HUDEP-2 (cell line): ENCODE data around the gene CES3.

Source experiments
- DNase-seq, 76 experiments: peaks; one replicate each; lab custom pipeline; 2025; ENCODE audit not compliant: unreplicated experiment in 76 of 76; lab: John Stamatoyannopoulos, UW

CES3 gene, protein sequence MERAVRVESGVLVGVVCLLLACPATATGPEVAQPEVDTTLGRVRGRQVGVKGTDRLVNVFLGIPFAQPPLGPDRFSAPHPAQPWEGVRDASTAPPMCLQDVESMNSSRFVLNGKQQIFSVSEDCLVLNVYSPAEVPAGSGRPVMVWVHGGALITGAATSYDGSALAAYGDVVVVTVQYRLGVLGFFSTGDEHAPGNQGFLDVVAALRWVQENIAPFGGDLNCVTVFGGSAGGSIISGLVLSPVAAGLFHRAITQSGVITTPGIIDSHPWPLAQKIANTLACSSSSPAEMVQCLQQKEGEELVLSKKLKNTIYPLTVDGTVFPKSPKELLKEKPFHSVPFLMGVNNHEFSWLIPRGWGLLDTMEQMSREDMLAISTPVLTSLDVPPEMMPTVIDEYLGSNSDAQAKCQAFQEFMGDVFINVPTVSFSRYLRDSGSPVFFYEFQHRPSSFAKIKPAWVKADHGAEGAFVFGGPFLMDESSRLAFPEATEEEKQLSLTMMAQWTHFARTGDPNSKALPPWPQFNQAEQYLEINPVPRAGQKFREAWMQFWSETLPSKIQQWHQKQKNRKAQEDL

DNA sequence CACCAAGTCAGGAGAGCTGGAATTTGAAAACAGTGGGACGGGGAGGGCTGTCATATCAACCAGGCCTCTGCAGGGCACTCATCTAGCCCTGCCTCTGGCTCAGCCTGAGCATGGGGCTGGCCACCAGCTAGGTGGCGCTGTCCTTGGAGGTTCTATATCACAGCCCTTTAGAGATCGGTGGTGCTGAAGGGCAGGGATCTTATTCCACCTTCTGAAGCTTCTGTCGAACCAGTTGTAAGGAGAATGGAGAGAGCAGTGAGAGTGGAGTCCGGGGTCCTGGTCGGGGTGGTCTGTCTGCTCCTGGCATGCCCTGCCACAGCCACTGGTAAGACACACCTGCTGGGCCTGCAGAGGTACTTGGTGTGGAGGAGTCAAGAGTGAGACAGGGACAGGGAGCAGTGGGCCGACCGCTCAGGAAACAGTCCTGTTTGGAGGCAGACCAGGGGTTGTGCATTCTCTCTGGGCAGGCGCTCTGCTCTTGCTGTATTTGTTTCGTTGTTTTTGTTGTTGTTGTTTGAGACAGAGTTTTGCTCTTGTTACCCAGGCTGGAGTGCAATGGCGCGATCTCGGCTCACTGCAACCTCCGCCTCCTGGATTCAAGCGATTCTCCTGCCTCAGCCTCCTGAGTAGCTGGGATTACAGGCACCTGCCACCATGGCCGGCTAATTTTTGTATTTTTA is at the start of gene CES3:
CES3 (plus strand) TSS at position 202 of the 680 bp plus-strand sequence; CDS start at position 244, 42 bp downstream.
- DNase-seq, result peak in 70 of 76 experiments; percentile 25 to 85 (median 61)

DNA sequence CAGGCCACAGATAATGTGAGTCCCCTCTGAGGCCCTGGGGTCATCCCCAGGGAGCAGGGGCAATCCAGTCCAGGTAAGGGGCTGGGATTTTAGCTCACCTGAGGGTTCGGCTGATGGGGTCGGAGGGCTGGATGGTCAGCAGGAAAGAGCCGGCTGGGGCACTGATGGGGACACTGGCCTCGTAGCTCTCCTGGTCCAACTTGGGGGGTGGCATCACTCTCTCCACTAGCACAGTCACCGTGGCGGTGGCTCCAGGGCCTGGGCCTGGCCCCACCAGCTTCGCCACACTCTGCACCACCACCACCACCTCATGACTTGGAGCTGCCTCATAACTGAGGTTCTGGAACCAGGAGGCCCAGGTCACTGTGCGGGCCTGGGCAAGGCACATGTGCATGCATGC is 49.3 kb upstream of the CES3 start:
- no peak for DNase-seq

DNA sequence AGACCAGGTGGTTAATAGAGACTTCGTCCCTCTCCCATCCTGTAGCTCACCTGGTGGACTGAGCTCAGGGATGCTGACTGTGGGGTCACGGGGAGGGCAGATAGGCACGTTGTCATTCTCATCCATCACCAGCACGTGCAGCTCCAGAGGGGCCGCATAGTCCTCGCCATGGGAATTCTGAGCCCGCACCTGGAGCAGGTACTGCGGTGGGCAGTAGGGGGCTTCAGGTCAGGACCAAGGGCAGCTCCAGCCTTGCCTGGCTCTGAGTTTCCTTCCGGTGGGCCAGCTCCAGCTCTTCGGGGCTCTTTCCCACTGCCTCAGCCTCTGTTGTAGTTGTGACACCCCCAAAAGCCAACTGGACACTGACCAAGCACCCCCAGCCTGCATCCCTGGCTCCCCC is 48.0 kb upstream of the CES3 start:
- no peak for DNase-seq

DNA sequence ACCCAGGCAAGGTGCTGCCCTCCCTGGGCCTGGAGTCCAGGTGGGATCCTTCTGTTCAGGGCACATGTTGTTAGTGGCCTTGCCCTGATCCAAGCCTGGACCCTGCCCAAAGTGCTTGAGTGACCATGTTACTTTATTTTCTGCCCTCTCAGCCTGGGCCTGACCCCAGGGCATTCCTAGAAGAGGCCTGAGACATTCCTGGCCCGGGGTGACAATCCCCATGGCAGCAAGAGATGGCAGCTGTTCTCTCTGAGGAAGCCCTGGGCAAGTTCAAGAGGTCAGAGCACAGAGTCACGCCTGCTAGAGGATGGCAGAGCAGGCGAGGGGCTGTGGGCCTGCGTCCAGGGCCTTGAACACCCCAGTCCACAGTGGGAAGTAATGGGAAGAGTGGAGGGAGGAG is 47.4 kb upstream of the CES3 start:
- DNase-seq, result no peak

DNA sequence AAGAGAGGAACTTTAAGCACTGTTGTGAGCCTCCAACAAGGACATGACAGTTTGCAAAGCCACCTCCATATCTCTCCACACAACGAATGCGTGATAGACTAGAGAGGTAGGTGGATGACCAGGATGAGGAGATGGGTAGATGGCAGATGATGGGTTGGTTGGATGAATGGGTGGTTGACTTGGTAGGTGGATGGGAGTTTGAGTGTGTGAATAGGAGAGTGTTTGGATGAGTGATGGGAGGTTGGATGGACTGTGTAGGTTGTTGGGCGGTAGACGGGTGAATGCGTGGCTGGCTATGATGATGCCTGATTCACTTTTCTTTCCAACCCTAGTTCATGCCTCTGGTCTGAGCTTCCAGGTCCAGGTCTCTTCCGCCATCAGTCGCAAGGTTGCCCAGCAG is 46.5 kb upstream of the CES3 start:
- DNase-seq, result no peak

DNA sequence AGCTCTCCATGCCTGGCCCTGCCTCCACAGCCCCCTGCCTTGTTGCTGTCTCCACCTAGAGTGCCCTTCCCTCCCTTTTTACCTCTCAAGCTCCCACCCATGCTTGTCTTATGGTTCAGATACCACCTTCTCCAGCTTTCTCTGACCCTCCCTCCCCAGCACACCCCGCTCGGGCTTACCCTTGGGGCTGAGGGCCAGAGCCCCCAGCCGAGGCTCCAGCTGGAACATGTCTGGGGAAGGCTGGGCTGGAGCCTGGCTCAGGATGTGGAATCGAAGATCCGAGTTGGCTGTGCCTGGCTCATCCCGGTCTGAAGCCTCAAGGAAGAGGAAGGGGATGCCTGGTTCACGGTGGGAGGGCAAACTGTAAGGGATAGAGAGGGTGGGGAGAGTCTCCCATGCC is 46.0 kb upstream of the CES3 start:
- DNase-seq, result no peak

DNA sequence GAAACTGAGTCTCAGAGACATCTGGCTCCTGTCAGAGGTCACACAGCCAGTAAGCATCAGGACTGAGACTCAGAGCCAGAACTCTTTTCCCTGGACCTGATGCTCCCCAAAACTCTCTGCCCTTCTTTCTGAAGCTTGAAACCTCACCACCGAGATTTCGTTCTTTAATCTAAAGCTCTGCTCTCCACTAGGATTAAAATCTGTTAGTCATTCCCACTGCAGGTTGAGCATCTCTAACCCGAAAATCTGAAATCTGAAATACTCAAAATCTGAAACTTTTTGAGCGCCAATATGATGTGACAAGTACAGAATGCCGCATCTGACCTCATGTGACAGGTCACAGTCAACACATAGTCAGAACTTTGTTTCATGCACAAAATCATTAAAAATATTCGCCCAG is 44.5 kb upstream of the CES3 start:
- DNase-seq, result no peak

DNA sequence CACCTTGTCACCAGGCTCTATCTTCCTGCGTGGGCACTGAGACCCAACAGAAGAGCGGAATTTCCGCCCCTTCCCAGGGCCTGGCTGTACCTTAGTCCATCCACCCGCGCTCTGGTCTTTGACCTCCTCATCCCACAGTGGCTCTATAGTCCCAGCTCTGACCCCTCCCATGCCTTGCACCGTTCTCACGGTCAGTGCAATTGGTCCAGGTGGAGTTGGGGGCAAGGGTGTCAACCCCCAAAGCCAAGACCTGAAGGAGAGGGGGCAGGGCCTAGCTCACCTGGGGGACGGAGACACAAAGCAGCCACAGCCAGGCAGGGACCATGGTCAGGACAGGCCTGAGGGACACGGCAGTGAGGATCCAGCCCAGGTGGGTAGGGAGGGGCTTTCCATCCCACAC is 43.3 kb upstream of the CES3 start:
- no peak for DNase-seq

DNA sequence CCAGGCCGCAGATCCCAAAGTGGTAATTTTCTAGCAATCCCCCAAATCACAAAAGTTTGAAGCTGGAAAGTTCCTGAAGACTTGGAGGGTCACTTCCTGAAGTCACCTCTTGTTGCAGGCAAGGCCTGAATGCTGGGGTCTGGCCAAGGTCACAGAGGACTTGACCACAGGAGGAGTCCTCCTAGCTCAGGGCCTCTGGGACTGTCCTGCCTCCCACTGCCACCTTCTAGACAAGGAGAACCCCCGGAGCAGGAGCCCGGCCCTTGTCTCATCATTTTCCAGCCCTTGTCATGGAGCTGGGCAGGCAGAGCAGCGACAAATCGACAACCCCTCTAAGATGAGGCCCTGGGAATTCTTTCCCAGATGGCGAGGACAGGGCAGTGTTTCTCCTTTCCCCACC is 42.7 kb upstream of the CES3 start:
- DNase-seq, result no peak

DNA sequence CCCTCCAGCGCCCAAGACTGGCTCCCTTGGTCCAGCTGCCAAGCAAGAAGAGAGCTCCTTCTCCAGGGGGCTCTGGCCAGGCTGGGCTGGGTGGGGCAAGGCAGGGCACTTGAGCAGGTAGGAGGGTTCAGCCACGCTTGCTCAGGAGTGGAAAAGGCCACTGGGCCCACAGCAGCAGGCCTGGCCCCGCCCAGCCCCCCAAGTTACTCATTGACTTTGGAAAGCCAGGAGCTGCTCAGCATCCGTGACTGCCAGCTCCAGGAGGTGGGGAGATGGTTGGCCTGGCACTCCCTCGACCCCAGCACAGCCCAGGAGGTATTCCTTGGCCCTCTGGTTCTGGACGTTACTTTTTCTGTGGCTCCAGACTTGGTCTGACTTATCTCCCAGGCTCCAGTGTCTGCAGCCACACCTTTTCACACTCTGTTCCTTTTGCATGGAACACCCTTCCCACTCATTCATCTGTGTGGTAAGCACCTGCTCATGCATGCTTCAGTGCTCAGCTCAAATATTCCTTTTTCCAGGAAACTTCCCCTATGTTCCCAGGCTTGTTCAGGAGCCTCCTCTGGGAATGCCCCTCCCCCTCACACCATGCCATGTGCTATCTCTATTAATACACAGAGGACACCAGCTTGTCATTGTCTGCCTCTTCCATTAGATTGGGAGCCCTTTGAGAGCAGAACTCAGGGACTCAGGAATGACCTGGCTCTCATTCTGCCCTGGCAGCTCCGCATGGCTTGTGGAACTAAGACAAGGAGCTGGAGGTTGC is 42.1 kb upstream of the CES3 start, which contains the start of gene CDH16:
CDH16 (minus strand) TSS at position 83 of the 766 bp plus-strand sequence. CDS start 820 bp downstream, outside the sequence.
- DNase-seq, result no peak

DNA sequence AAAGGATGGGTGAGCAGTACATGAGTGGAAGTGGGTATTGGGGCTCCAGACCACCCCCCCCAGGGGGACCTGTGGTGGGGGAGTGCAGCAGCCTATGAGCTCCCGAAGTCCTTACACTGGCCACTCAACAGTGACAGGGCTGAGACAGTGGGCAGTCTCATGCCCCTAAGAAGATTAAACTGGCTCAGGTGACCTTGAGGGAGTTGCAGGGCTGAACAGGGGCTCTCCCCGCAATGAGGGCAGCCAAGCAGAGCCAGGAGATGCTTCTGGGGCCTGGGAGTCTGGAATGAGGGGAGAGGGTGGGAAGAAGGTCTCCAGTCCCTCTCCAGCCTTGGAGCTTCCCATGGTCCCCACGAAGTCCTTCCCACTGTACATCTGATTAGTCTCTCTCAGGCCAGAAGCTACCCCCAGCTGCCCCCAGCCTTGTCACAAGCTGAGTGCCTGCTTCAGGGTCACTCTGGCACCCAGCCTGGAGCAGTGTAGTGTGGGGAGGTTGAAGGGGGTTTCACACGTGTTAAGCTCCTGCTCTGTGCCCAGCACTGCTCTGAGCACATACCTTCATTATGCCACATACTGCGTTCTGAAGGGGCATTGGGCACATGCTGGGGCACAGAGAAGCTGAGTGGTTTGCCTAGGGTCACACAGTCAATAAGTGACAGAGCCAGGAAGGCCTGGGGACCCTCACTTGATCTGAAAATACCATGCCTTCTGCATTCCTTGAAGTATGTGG is 41.3 kb upstream of the CES3 start:
- no peak for DNase-seq

DNA sequence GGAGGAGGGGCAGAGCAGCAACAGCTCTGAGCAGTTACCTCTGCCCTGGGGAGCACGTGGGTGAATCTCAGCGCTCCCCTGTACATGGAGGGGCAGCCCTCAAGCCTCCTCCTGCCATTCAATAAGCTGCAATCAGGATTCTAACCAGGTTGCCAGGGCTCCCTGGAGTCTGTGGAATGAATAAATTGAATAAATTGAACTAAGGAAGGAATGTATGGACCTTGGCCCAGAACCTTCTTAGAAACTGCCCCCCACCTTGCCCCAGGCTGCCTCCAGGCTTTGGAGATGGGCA is 40.8 kb upstream of the CES3 start:
- no peak for DNase-seq

DNA sequence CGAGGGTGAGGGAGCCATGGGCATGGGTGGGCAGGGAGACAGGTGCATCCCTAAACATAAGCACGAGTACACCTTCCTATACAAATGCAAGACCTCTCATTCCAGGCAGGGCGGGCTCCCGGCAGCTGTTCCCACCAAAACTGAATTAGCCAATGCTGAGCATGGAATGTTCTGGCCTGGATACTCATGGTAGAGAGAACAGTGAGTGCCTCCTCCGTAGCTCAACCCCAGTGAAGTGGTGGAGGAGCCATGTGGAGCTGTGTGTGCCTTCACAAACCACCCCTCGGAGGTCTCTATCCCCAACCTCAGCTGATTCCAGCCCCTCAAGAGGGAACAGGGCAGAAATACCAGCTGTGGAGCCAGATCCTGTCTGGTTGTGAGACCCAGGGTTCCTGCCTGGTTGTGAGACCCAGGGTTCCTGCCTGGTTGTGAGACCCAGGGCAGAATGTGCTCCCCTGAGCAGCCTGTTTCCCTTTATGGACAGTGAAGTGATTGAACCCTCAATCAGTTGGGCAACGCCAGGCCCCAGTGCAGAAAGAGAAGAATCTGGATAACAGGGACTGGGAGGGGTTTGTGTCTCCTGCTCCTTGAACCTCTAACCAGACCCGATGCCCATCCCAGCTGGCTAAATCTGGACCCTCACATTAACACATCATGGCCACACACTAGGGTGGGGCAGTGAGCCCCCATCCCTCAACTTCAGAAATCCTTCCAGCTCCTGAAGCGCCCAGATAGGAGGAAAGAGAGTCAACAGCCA is 40.0 kb upstream of the CES3 start:
- no peak for DNase-seq

DNA sequence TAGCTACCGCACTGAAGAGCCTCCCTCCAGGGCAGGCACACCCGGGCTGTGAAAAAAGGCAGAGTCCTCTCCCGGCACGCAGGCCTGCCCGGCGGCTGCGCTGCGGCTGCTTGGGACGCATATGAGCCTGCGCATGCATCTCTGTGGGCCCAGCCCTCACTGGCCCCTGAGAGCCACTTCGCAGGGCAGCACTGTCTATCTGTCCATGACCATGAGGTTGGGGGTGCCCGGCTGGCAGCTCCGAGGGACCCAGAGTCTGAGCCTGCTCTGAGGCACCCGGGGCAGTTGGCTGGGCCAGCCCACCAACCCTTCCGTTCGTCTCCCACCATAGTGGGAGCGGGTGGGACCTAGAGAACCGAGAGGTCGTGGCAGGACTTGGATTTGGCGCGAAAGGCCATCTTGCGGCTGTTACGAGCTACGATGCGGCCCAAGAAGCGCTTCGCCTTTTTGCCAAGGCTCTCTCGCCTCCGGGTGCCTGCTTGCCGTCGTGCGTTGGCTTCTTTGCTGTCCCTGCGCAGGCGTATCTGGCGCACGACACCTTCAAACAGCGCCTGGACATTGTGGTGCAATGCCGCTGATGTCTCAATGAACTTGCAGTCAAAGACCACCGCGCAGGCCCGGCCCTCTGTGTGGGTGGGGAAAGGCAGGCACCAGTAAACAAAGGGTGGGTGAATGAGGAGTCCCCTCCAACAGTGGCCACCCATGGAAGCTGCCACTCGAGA is 39.2 kb upstream of the CES3 start:
- DNase-seq, result no peak

DNA sequence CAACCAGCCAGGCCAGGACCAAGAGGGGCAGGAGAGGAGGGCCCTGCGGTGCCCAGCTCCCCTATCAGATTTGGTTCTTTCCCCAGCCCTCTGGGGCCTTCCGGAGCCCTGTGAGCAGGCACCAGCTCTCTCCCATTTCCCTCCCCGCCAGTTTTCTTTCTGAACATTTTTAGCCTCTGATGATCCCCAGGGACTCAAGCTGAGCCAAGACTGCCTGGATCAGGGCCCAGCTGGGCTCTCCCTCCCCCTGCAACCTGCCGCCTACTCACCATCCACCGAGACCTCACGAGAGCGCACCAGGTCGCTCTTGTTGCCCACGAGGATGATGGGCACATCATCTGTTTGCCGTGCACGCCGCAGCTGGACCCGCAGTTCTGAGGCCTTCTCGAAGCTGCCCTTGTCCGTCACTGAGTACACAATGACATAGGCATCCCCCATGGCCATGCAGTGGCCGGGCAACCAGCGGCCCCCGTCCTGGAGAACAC is 37.8 kb upstream of the CES3 start:
- no peak for DNase-seq

DNA sequence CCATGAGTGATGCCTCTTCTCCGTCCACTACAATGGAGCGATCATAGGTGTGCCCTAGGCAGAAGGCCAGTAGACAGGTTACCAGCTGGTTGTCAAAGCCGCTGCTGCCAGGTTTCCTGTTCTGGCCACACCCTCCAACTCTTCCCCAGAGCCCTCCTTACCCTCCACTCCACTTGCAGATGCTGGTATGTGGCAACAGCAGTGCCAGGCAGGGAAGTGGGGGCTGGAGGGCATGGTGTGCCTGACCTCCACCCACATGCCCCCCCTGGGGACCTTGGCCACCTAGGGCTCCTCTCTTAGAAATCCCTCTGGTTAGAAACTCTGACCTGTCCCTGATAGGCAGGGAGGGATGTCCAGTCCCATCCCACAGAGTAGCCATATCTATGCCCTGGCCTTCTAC is 37.2 kb upstream of the CES3 start:
- DNase-seq, result no peak

DNA sequence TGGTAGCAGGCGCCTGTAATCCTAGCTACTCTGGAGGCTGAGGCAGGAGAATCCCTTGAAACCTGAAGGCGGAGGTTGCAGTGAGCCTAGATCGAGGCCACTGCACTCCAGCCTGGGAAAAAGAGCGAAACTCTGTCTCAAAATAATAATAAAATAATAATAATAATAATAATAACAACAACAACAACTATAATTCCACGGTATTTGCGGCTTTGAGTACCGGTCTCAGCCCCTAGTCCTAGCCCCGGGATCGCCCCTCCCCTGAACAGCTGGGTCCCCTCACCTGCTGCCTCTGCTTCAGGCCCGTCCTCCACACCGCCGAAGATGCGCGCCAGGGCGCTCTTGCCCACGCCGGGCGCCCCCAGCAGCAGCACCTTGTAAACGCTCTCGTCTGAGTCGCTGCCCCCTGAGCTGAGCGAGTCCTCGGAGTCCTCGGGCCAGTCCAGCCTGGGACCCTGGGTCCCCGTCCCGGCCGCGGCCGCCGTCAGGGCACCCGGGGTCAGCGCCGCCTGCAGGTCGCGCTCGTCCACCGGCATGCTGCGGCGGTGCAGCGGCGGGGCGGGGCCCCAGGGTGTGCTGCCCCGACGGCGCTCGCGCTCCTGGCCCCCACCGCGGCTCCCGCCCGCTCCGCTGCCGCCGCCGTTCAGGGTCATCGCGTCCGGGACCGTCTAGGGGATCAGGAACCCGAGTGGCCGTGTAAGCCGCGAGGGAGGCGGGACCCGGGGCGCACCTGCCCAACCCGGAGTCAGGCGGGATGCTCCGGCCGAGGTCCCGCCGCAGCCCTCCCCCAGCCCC is 36.3 kb upstream of the CES3 start:
- DNase-seq, result peak in 20 of 76 experiments; percentile 4 to 40 (median 24)

DNA sequence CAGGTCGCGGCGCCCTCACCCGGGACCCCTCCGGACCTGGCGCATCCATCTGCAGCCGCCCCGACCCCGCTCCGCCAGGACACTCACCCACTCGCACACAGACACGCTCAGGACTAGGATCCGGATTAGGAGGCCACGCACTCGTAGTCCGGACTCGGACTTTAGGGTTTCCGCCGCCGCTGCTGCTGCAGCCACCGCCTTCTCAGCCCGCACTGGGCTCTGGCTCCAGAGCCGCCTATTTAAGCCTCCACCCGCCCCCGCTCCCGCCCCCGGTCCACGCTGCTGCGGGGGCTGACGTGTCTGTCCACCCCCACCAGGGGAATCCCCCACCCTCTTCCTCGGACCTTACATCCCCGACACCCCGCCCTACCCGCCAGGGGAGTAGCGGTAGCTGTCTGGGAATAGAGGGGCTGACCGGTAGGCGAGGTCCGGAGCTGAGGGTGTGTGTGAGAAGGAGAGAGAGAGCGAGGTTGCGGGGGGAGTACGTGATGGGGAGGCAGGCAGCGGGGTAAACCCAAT is 35.7 kb upstream of the CES3 start, which contains the start of gene RRAD:
RRAD (minus strand) TSS at position 214 of the 519 bp plus-strand sequence. CDS start 356 bp downstream, outside the sequence.
- no peak for DNase-seq
